Stimulated activated CD4-positive, alpha-beta T cell treated with anti-CD3 and anti-CD28 coated beads, Interleukin-2, amount 100 ng/mL, for 24 hours (primary cell): ENCODE results near the gene NT5DC2.
A peak's percentile ranks its signal among the peaks of the same experiment; 100 is the strongest.

Experiments
- DNase-seq, 2 donors: peaks; one replicate each; pipeline ENCODE4 v3.0.0-alpha.2; 2020

Gene NT5DC2

GRCh38 chr3:52533623-52534280 is at the start of gene NT5DC2:
NT5DC2 (minus strand) TSS chr3:52533857; CDS start chr3:52533737, 120 bp downstream.
- DNase-seq: peak; percentile 65 to 78

GRCh38 chr3:52574056-52574965 is 40.7 kb upstream of the NT5DC2 start:
- DNase-seq: no peak

GRCh38 chr3:52572221-52572620 is 38.6 kb upstream of the NT5DC2 start:
- no peak for DNase-seq

GRCh38 chr3:52570076-52570475 is 36.4 kb upstream of the NT5DC2 start:
- no peak for DNase-seq

GRCh38 chr3:52568069-52568468 is 34.4 kb upstream of the NT5DC2 start:
- DNase-seq: no peak

GRCh38 chr3:52563984-52564383 is 30.3 kb upstream of the NT5DC2 start:
- DNase-seq: no peak

- DNase-seq: no peak
These were observed 27.5 kb upstream of the NT5DC2 start for GRCh38 chr3:52561028-52561747.

- DNase-seq: no peak
These were observed 24.8 kb upstream of the NT5DC2 start for GRCh38 chr3:52558436-52558835.

- no peak for DNase-seq
These were observed 23.6 kb upstream of the NT5DC2 start for GRCh38 chr3:52557011-52557960.

- no peak for DNase-seq
These were observed 21.4 kb upstream of the NT5DC2 start for GRCh38 chr3:52555056-52555455.

- DNase-seq: no peak
These were observed 20.5 kb upstream of the NT5DC2 start for GRCh38 chr3:52554026-52554755.

GRCh38 chr3:52552089-52552488 is 18.4 kb upstream of the NT5DC2 start:
- no peak for DNase-seq

- DNase-seq: no peak
These were observed 17.5 kb upstream of the NT5DC2 start for GRCh38 chr3:52551118-52551517.

GRCh38 chr3:52547143-52547542 is 13.5 kb upstream of the NT5DC2 start:
- DNase-seq: no peak

- no peak for DNase-seq
These were observed 12.6 kb upstream of the NT5DC2 start for GRCh38 chr3:52546111-52546901.

- DNase-seq: no peak
These were observed 11.3 kb upstream of the NT5DC2 start for GRCh38 chr3:52544937-52545336.

- no peak for DNase-seq
These were observed 7.4 kb upstream of the NT5DC2 start for GRCh38 chr3:52541050-52541449.

- no peak for DNase-seq
These were observed 5.5 kb upstream of the NT5DC2 start for GRCh38 chr3:52539010-52539653.

GRCh38 chr3:52537726-52538421 is 4.2 kb upstream of the NT5DC2 start:
- DNase-seq: no peak
